ENCODE results near the gene AMH.

DNA sequence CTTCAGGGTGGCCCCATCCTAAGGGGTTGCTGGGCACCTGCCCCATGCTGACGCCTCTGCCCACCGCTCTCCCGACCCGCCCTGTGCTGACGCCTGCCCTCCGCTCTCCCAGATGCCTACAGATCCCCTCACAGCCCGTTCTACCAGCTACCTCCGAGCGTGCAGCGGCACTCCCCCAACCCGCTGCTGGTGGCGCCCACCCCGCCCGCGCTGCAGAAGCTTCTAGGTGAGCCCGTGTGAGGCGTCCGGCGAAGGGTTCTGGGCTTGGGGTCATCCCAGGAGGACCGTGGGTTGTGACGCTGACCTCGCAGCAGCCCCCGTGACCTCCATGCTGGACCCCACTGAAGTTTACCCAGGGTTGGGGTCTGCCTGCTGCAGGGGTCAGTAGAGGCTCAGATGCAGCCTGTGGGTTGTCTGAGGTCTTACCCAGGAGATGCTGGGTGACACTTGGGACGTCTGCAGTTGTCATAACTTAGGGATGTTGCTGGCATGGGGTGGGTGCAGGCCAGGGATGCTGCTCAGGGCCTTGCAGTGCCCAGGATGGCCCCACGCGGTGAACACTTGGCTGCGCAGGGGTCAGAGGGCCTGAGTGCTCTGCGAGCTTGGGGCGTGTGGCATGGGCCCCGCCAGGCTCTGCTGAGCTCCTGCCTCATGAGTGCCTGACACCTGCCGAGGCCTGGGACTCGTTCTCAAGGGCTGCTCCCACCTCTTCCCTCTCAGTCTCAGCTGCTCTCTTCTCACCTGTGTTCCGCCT, 38.0 kb upstream of the AMH start:
- TF ChIP-seq, protein P1, sequence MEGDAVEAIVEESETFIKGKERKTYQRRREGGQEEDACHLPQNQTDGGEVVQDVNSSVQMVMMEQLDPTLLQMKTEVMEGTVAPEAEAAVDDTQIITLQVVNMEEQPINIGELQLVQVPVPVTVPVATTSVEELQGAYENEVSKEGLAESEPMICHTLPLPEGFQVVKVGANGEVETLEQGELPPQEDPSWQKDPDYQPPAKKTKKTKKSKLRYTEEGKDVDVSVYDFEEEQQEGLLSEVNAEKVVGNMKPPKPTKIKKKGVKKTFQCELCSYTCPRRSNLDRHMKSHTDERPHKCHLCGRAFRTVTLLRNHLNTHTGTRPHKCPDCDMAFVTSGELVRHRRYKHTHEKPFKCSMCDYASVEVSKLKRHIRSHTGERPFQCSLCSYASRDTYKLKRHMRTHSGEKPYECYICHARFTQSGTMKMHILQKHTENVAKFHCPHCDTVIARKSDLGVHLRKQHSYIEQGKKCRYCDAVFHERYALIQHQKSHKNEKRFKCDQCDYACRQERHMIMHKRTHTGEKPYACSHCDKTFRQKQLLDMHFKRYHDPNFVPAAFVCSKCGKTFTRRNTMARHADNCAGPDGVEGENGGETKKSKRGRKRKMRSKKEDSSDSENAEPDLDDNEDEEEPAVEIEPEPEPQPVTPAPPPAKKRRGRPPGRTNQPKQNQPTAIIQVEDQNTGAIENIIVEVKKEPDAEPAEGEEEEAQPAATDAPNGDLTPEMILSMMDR (IDR thresholded peaks at IDR 0.05; ENCODE audit: low read depth, low read length), result no peak
- no peak for TF ChIP-seq EZH2phosphoT487 (IDR thresholded peaks at IDR 0.05; ENCODE audit: low read depth)
